Endothelial cell of umbilical vein (primary cell): ENCODE results near the gene CEP72. TPM values are rescaled to one million over a fixed set of nuclear protein-coding genes. Genes with fewer than 3 reads are reported as not detected.

Experiments
- BruUV-seq: library from RNA; stranded (reverse); fragments of 400-500 nt; replicated peaks from 2 replicates; lab custom pipeline; 2021; lab: Mats Ljungman, UMichigan
- CTCF ChIA-PET: fragments of 300-600, 350-600 bp; sonication (Branson Sonifier 250); formaldehyde crosslinking; loops from one replicate; lab custom pipeline; 2021; ENCODE audit warnings: antibody characterized with exemption, inconsistent platforms; lab: Charles Lee
- POLR2A ChIA-PET: fragments of 300-600, 350-600 bp; sonication (Branson Sonifier 250); formaldehyde crosslinking; loops from one replicate; lab custom pipeline; 2021; ENCODE audit warnings: antibody characterized with exemption, inconsistent platforms; lab: Charles Lee
- DNase-seq: peaks from one replicate; pipeline ENCODE4 v3.0.0-alpha.2; 2011; ENCODE audit warnings: low read depth, low spot score
- FAIRE-seq: peaks from 2 replicates; lab custom pipeline; 2011; peaks lifted over from hg19 to GRCh38; lab: Jason Lieb, UNC
- H2AFZ ChIP-seq: 2 replicates; pipeline ENCODE4 v1.6.0; 2012; ENCODE audit warnings: low read depth, low read length, control low read depth, inconsistent platforms
- H3K27ac ChIP-seq: 2 replicates; pipeline ENCODE4 v1.5.1; 2011; ENCODE audit warnings: low read depth, mild to moderate bottlenecking, control low read depth, low read length, moderate library complexity; ENCODE audit not compliant: insufficient read depth
- H3K27me3 ChIP-seq, 2 experiments: 2 replicates each; pipeline versions ENCODE4 v1.6.0 to v1.6.1; 2011; ENCODE audit warnings: low read length in 2 of 2, mixed read lengths in 1 of 2; ENCODE audit not compliant: control insufficient read depth in 2 of 2, insufficient read depth in 2 of 2
- H3K36me3 ChIP-seq, 2 experiments: 2 replicates in 1 of 2; 3 replicates in 1 of 2; pipeline ENCODE4 v1.5.1; 2011; ENCODE audit warnings: low read length in 2 of 2, mild to moderate bottlenecking in 1 of 2, moderate library complexity in 1 of 2; ENCODE audit not compliant: control insufficient read depth in 2 of 2, insufficient read depth in 2 of 2; ENCODE audit errors: extremely low read depth in 1 of 2
- H3K4me1 ChIP-seq: 3 replicates; pipeline ENCODE4 v1.5.1; 2011; ENCODE audit warnings: mild to moderate bottlenecking, low read length; ENCODE audit not compliant: control insufficient read depth, insufficient read depth; ENCODE audit errors: extremely low read depth
- H3K4me2 ChIP-seq: 2 replicates; pipeline ENCODE4 v1.6.1; 2011; ENCODE audit warnings: low read length, control low read depth, mixed read lengths; ENCODE audit not compliant: insufficient read depth
- H3K4me3 ChIP-seq, 3 experiments: fragments of 200-600 bp in 1 of 3; sonication (generic), shearing (Covaris generic) in 1 of 3; replicated peaks in 1 of 3; 2 replicates each; pipeline ENCODE4 v1.5.1; 2011 to 2016; ENCODE audit warnings: control low read depth in 3 of 3, low read length in 3 of 3, mild to moderate bottlenecking in 2 of 3, inconsistent platforms in 1 of 3, low read depth in 1 of 3, moderate library complexity in 1 of 3; ENCODE audit not compliant: insufficient read depth in 1 of 3
- H3K79me2 ChIP-seq: 2 replicates; pipeline ENCODE4 v1.6.0; 2012; ENCODE audit warnings: low read length, inconsistent platforms; ENCODE audit not compliant: control insufficient read depth, insufficient read depth
- H3K9ac ChIP-seq: replicated peaks from 2 replicates; pipeline ENCODE3; 2011; ENCODE audit warnings: low read length, control low read depth; ENCODE audit not compliant: insufficient read depth; ENCODE audit errors: extremely low read depth
- H3K9me1 ChIP-seq: replicated peaks from 3 replicates; pipeline ENCODE4 v1.6.0; 2011; ENCODE audit warnings: mild to moderate bottlenecking, low read length; ENCODE audit not compliant: control insufficient read depth, insufficient read depth; ENCODE audit errors: extremely low read depth
- H3K9me3 ChIP-seq: replicated peaks from 2 replicates; pipeline ENCODE4 v1.5.1; 2012; ENCODE audit warnings: low read length, inconsistent platforms; ENCODE audit not compliant: control insufficient read depth, insufficient read depth
- H4K20me1 ChIP-seq: replicated peaks from 2 replicates; pipeline ENCODE3; 2011; ENCODE audit warnings: mild to moderate bottlenecking, low read length; ENCODE audit not compliant: control insufficient read depth, insufficient read depth; ENCODE audit errors: extremely low read depth
- EZH2 ChIP-seq: IDR thresholded peaks from 2 replicates; pipeline ENCODE4 v1.6.1; 2012; ENCODE audit warnings: borderline replicate concordance, low read depth, mild to moderate bottlenecking, moderate library complexity, low read length, inconsistent platforms; ENCODE audit not compliant: severe bottlenecking
- GATA2 ChIP-seq: IDR thresholded peaks from 2 replicates; pipeline ENCODE4 v1.7.0; 2011; ENCODE audit warnings: low read depth, mild to moderate bottlenecking, moderate library complexity, mixed read lengths, low read length; ENCODE audit not compliant: insufficient read length, insufficient read depth
- JUN ChIP-seq: IDR thresholded peaks from 2 replicates; pipeline ENCODE4 v1.6.1; 2011; ENCODE audit warnings: borderline replicate concordance, low read depth; ENCODE audit not compliant: insufficient read length, insufficient read depth
- MYC ChIP-seq: IDR thresholded peaks from one replicate; pipeline ENCODE4 v1.6.1; 2011; ENCODE audit warnings: mild to moderate bottlenecking, low read depth, low read length
- POLR2A ChIP-seq: IDR thresholded peaks from 2 replicates; pipeline ENCODE4 v1.6.1; 2012; ENCODE audit warnings: low read depth, mild to moderate bottlenecking, control low read depth, low read length
- POLR2AphosphoS5 ChIP-seq: IDR thresholded peaks from 2 replicates; pipeline ENCODE4 v1.6.1; 2012; ENCODE audit warnings: low read depth, mild to moderate bottlenecking, control low read depth, low read length, moderate library complexity; ENCODE audit not compliant: insufficient read depth
- dilution Hi-C: fragments of 300-500 bp; cut with MboI; formaldehyde crosslinking; loops from one replicate; pipeline ENCODE4 v1.15.0; 2019; ENCODE audit warnings: low sequenced_read_pairs; ENCODE audit not compliant: extremely low pct_ligation_motif_present
- intact Hi-C: fragments of 100-400 bp; cut with micrococcal nuclease; formaldehyde crosslinking; loops from one replicate; pipeline ENCODE4 v1.10.0; 2022
- polyA plus RNA-seq, 4 experiments: library from polyadenylated mRNA; depleted of rRNA in 3 of 4; stranded (reverse) in 3 of 4; unstranded in 1 of 4; fragments of >200 nt; gene quantifications; 2 replicates each; pipeline versions ENCODE4 v1.2.1 to v1.2.3, GENCODE V29; 2011 to 2012; ENCODE audit warnings: missing spikeins in 1 of 4
- total RNA-seq: library from RNA; stranded (reverse); gene quantifications from 2 replicates; pipeline ENCODE4 v1.2.3, GENCODE V29; 2021
- TF ChIP-seq, protein P1 (sequence below), 2 donors: IDR thresholded peaks; 1 replicate in 1 of 2; 2 replicates in 1 of 2; pipeline ENCODE4 v1.5.1; 2011; ENCODE audit warnings: low read length in 2 of 2, mild to moderate bottlenecking in 2 of 2, moderate library complexity in 2 of 2, control low read depth in 1 of 2, inconsistent platforms in 1 of 2, low read depth in 1 of 2; ENCODE audit not compliant: insufficient read depth in 1 of 2; ENCODE audit errors: extremely low read depth in 1 of 2
- TF ChIP-seq, protein P2 (sequence below): IDR thresholded peaks from 2 replicates; pipeline ENCODE4 v1.6.1; 2011; ENCODE audit not compliant: insufficient read depth, insufficient read length

Gene CEP72
- total and polyA plus RNA-seq, 2 donors (not counting 3 experiments of a cell fraction or from before 2014, with no cell fraction given) = 2.9 to 9.5 TPM

- DNase-seq (peak; percentile 14), FAIRE-seq (no peak)
- H3K4me1 ChIP-seq = peaks cover 2% of the 10 kb centered on the region
- peak overlapping the region; percentile 46 for H3K9ac ChIP-seq
- POLR2A ChIA-PET = no interaction called here
- peak overlapping the region; percentile 77 to 92 (median 82) for H3K4me3 ChIP-seq
- dilution Hi-C loops (no loop called here), intact Hi-C loops (loop anchor here (5.0 kb wide), 2 partner anchors 140 to 1190 kb away; partner anchors contain the start of gene NDUFS6)
- H3K36me3 ChIP-seq = no peaks in the 10 kb centered on the region
- no peaks in the 10 kb centered on the region for H3K27me3 ChIP-seq
- TSS peak; percentile 46 for BruUV-seq
- no peaks in the 10 kb centered on the region for H3K9me3 ChIP-seq
- no peaks in the 10 kb centered on the region for H4K20me1 ChIP-seq
- peak overlapping the region; percentile 80 for H2AFZ ChIP-seq
- H3K27ac ChIP-seq = no peak overlapping the region
- TF ChIP-seq, protein P1, sequence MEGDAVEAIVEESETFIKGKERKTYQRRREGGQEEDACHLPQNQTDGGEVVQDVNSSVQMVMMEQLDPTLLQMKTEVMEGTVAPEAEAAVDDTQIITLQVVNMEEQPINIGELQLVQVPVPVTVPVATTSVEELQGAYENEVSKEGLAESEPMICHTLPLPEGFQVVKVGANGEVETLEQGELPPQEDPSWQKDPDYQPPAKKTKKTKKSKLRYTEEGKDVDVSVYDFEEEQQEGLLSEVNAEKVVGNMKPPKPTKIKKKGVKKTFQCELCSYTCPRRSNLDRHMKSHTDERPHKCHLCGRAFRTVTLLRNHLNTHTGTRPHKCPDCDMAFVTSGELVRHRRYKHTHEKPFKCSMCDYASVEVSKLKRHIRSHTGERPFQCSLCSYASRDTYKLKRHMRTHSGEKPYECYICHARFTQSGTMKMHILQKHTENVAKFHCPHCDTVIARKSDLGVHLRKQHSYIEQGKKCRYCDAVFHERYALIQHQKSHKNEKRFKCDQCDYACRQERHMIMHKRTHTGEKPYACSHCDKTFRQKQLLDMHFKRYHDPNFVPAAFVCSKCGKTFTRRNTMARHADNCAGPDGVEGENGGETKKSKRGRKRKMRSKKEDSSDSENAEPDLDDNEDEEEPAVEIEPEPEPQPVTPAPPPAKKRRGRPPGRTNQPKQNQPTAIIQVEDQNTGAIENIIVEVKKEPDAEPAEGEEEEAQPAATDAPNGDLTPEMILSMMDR (IDR thresholded peaks at IDR 0.05; ENCODE audit: extremely low read depth in 1 of 2, insufficient read depth in 1 of 2, low read depth in 1 of 2, low read length in 2 of 2) = no peak
- TF ChIP-seq MYC (no peak), POLR2A (no peak), EZH2 (no peak), GATA2 (no peak), JUN (no peak), POLR2AphosphoS5 (no peak)
- TF ChIP-seq, protein P2, sequence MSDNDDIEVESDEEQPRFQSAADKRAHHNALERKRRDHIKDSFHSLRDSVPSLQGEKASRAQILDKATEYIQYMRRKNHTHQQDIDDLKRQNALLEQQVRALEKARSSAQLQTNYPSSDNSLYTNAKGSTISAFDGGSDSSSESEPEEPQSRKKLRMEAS = no peak
- no peaks in the 10 kb centered on the region for H3K9me1 ChIP-seq
- peaks cover 32% of the 10 kb centered on the region for H3K79me2 ChIP-seq
- CTCF ChIA-PET = no interaction called here
- H3K4me2 ChIP-seq = peak overlapping the region; percentile 83
These were observed 621 bp downstream of the CEP72 start for GRCh38 chr5:612498-613424.
